Activated B cell treated with CpG ODN at 0.5 μM for 24 hours (primary cell): Measurements from ENCODE around the gene FARS2. TPM values are rescaled to one million over a fixed set of nuclear protein-coding genes. Genes with fewer than 3 reads are reported as not detected.

ENCODE experiments used
- ATAC-seq: fragments of 200-7000 bp; cut with Tn5 transposase; one replicate; pipeline ENCODE4 v1.10.0; 2021; ENCODE audit warnings: low read depth, mild to moderate bottlenecking, moderate library complexity
- CTCF ChIA-PET: fragments of 350-600 bp; sonication (Branson Sonifier 250); formaldehyde crosslinking; loops from one replicate; lab custom pipeline; 2021; ENCODE audit warnings: antibody characterized with exemption; lab: Charles Lee
- POLR2A ChIA-PET: fragments of 350-600 bp; sonication (Branson Sonifier 250); formaldehyde crosslinking; loops from one replicate; lab custom pipeline; 2021; ENCODE audit warnings: antibody characterized with exemption; lab: Charles Lee
- DNase-seq: peaks from one replicate; pipeline ENCODE4 v3.0.0; 2022
- H3K27ac Mint-ChIP-seq: one replicate; pipeline ENCODE4 v1.8.0; 2020; ENCODE audit warnings: mixed read lengths
- H3K27me3 Mint-ChIP-seq: one replicate; pipeline ENCODE4 v1.8.0; 2021; ENCODE audit warnings: mixed read lengths
- H3K36me3 Mint-ChIP-seq: one replicate; pipeline ENCODE4 v1.8.0; 2021; ENCODE audit warnings: low read depth, mixed read lengths
- H3K4me1 Mint-ChIP-seq: one replicate; pipeline ENCODE4 v1.8.0; 2021; ENCODE audit warnings: mixed read lengths
- H3K4me3 Mint-ChIP-seq: one replicate; pipeline ENCODE4 v1.8.0; 2020; ENCODE audit warnings: mild to moderate bottlenecking, mixed read lengths
- H3K9me3 Mint-ChIP-seq: one replicate; pipeline ENCODE4 v1.8.0; 2020; ENCODE audit warnings: mixed read lengths
- CTCF ChIP-seq: fragments of 200-600 bp; IDR thresholded peaks from one replicate; pipeline ENCODE4 v1.8.0; 2022; ENCODE audit warnings: antibody characterized with exemption, mild to moderate bottlenecking
- intact Hi-C: fragments of 100-400 bp; cut with micrococcal nuclease; formaldehyde crosslinking; loops from one replicate; pipeline ENCODE4 v1.15.1; 2024
- total RNA-seq: library from RNA; stranded (reverse); gene quantifications from 2 replicates; pipeline ENCODE4 v1.2.3, GENCODE V29; 2022

Gene FARS2
- total RNA-seq, 1 donor from 2014 or later: 32.7 TPM

- intact Hi-C loops: no loop called here
- TF ChIP-seq CTCF: no peak
- H3K27ac Mint-ChIP-seq: no peak overlapping the region
- H3K36me3 Mint-ChIP-seq: peaks cover 13% of the 10 kb centered on the region
- CTCF ChIA-PET: no interaction called here
- POLR2A ChIA-PET: no interaction called here
- H3K27me3 Mint-ChIP-seq: no peaks in the 10 kb centered on the region
- H3K4me1 Mint-ChIP-seq: peaks cover 19% of the 10 kb centered on the region
- DNase-seq: no peak
- no peak overlapping the region for H3K4me3 Mint-ChIP-seq
- ATAC-seq: no peak
- no peaks in the 10 kb centered on the region for H3K9me3 Mint-ChIP-seq
Measured at GRCh38 chr6:5462856-5463255, 201.5 kb downstream of the FARS2 start.

GRCh38 chr6:5463690-5464089 is 202.4 kb downstream of the FARS2 start:
- Mint-ChIP-seq H3K27me3 (no peaks in the 10 kb centered on the region), H3K4me1 (peaks cover 19% of the 10 kb centered on the region), H3K27ac (no peak overlapping the region), H3K4me3 (no peak overlapping the region), H3K9me3 (no peaks in the 10 kb centered on the region), H3K36me3 (peaks cover 14% of the 10 kb centered on the region)
- ChIA-PET CTCF (no interaction called here), POLR2A (no interaction called here)
- intact Hi-C loops: no loop called here
- DNase-seq (no peak), ATAC-seq (no peak)
- no peak for TF ChIP-seq CTCF

GRCh38 chr6:5464099-5464885 is 203.0 kb downstream of the FARS2 start:
- Mint-ChIP-seq H3K9me3 (no peaks in the 10 kb centered on the region), H3K4me1 (peaks cover 19% of the 10 kb centered on the region), H3K27ac (no peak overlapping the region), H3K27me3 (no peaks in the 10 kb centered on the region), H3K4me3 (no peak overlapping the region), H3K36me3 (peaks cover 19% of the 10 kb centered on the region)
- no peak for ATAC-seq
- CTCF ChIA-PET: no interaction called here
- intact Hi-C loops: no loop called here
- POLR2A ChIA-PET: interaction anchor here (0.5 kb wide), 1 partner anchor 1463 kb away, joined by 4 read pairs; no protein-coding TSS in a partner anchor
- no peak for DNase-seq
- TF ChIP-seq CTCF: no peak

GRCh38 chr6:5466281-5467136 is 205.2 kb downstream of the FARS2 start:
- TF ChIP-seq CTCF: no peak
- CTCF ChIA-PET: no interaction called here
- intact Hi-C loops: no loop called here
- peaks cover 10% of the 10 kb centered on the region for H3K36me3 Mint-ChIP-seq
- POLR2A ChIA-PET: no interaction called here
- no peak overlapping the region for H3K4me3 Mint-ChIP-seq
- H3K27me3 Mint-ChIP-seq: no peaks in the 10 kb centered on the region
- ATAC-seq (no peak), DNase-seq (no peak)
- peaks cover 5% of the 10 kb centered on the region for H3K4me1 Mint-ChIP-seq
- H3K27ac Mint-ChIP-seq: no peak overlapping the region
- no peaks in the 10 kb centered on the region for H3K9me3 Mint-ChIP-seq

- TF ChIP-seq CTCF: no peak
- H3K4me1 Mint-ChIP-seq: no peaks in the 10 kb centered on the region
- ChIA-PET CTCF (no interaction called here), POLR2A (no interaction called here)
- H3K27ac Mint-ChIP-seq: no peak overlapping the region
- H3K9me3 Mint-ChIP-seq: no peaks in the 10 kb centered on the region
- ATAC-seq: no peak
- H3K36me3 Mint-ChIP-seq: peaks cover 7% of the 10 kb centered on the region
- no peaks in the 10 kb centered on the region for H3K27me3 Mint-ChIP-seq
- DNase-seq: no peak
- H3K4me3 Mint-ChIP-seq: no peak overlapping the region
- intact Hi-C loops: no loop called here
Measured at GRCh38 chr6:5468586-5468985, 207.3 kb downstream of the FARS2 start.
